WTC11 (cell line): ENCODE measurements around the gene SEPTIN10. TPM values are rescaled to one million over a fixed set of nuclear protein-coding genes. Genes with fewer than 3 reads are reported as not detected.
A peak's percentile ranks its signal among the peaks of the same experiment; 100 is the strongest.

Experiments
- ATAC-seq: fragments of 200-7000 bp; cut with Tn5 transposase; 2 replicates; pipeline ENCODE4 v1.10.0; 2021; ENCODE audit warnings: mild to moderate bottlenecking, moderate library complexity
- CTCF ChIA-PET: fragments of 300-600 bp; sonication (Branson Sonifier 250); formaldehyde crosslinking; loops from one replicate; lab custom pipeline; 2021; ENCODE audit warnings: antibody characterized with exemption; lab: Charles Lee
- POLR2A ChIA-PET: fragments of 350-600 bp; sonication (Branson Sonifier 250); formaldehyde crosslinking; loops from one replicate; lab custom pipeline; 2021; ENCODE audit warnings: antibody characterized with exemption; lab: Charles Lee
- DNase-seq: peaks from one replicate; pipeline ENCODE4 v3.0.0; 2021; ENCODE audit warnings: low spot score
- H3K27ac Mint-ChIP-seq: 2 replicates; pipeline ENCODE4 v1.8.0; 2021; ENCODE audit warnings: mixed read lengths
- H3K27me3 Mint-ChIP-seq: 2 replicates; pipeline ENCODE4 v1.8.0; 2021; ENCODE audit warnings: low read depth, mild to moderate bottlenecking, moderate library complexity, mixed read lengths
- H3K36me3 Mint-ChIP-seq: 2 replicates; pipeline ENCODE4 v1.8.0; 2021; ENCODE audit warnings: mixed read lengths
- H3K4me1 Mint-ChIP-seq: 2 replicates; pipeline ENCODE4 v1.8.0; 2022; ENCODE audit warnings: mixed read lengths
- H3K4me3 Mint-ChIP-seq: 2 replicates; pipeline ENCODE4 v1.8.0; 2021; ENCODE audit warnings: mild to moderate bottlenecking, moderate library complexity, mixed read lengths
- H3K9me3 Mint-ChIP-seq: 2 replicates; pipeline ENCODE4 v1.8.0; 2021; ENCODE audit warnings: mixed read lengths
- E2F5 ChIP-seq: sonication (generic); formaldehyde crosslinking; IDR thresholded peaks from 2 replicates; pipeline ENCODE4 v1.8.1; 2022; ENCODE audit warnings: mild to moderate bottlenecking, moderate library complexity, missing genetic modification reagents
- ESRRA ChIP-seq: sonication (generic); formaldehyde crosslinking; IDR thresholded peaks from 2 replicates; pipeline ENCODE4 v1.8.1; 2022; ENCODE audit warnings: mild to moderate bottlenecking, missing genetic modification reagents, borderline replicate concordance
- FOXK1 ChIP-seq: sonication (generic); formaldehyde crosslinking; IDR thresholded peaks from 2 replicates; pipeline ENCODE4 v1.8.0; 2022; ENCODE audit warnings: mild to moderate bottlenecking, moderate library complexity, missing genetic modification reagents
- GABPB1 ChIP-seq: sonication (generic); formaldehyde crosslinking; IDR thresholded peaks from 2 replicates; pipeline ENCODE4 v1.8.1; 2023; ENCODE audit warnings: mild to moderate bottlenecking, missing genetic modification reagents
- HMGA2 ChIP-seq: fragments of 250-450 bp; sonication (Bioruptor Pico); IDR thresholded peaks from 2 replicates; pipeline ENCODE4 v1.4.0; 2021; ENCODE audit warnings: mild to moderate bottlenecking, moderate library complexity
- IRF1 ChIP-seq: sonication (generic); formaldehyde crosslinking; IDR thresholded peaks from 2 replicates; pipeline ENCODE4 v1.8.0; 2023; ENCODE audit warnings: missing genetic modification reagents
- JUN ChIP-seq: sonication (generic); formaldehyde crosslinking; IDR thresholded peaks from 2 replicates; pipeline ENCODE4 v1.8.0; 2023; ENCODE audit warnings: mild to moderate bottlenecking, missing genetic modification reagents
- MAX ChIP-seq: sonication (generic); formaldehyde crosslinking; IDR thresholded peaks from 2 replicates; pipeline ENCODE4 v1.8.0; 2022; ENCODE audit warnings: mild to moderate bottlenecking, missing genetic modification reagents
- NFYB ChIP-seq: sonication (generic); formaldehyde crosslinking; conservative IDR thresholded peaks from 2 replicates; pipeline ENCODE4 v1.8.0; 2022; ENCODE audit warnings: low read depth, missing genetic modification reagents
- NR3C1 ChIP-seq: sonication (generic); formaldehyde crosslinking; conservative IDR thresholded peaks from 2 replicates; pipeline ENCODE4 v1.8.1; 2023; ENCODE audit warnings: low read depth, mild to moderate bottlenecking, missing genetic modification reagents
- OVOL2 ChIP-seq: fragments of 250-450 bp; sonication (Bioruptor Pico); IDR thresholded peaks from 2 replicates; pipeline ENCODE4 v1.9.0; 2021; ENCODE audit warnings: mild to moderate bottlenecking, borderline replicate concordance
- PREB ChIP-seq: sonication (generic); formaldehyde crosslinking; IDR thresholded peaks from 2 replicates; pipeline ENCODE4 v1.8.1; 2022; ENCODE audit warnings: mild to moderate bottlenecking, missing genetic modification reagents, moderate library complexity, borderline replicate concordance
- SMAD3 ChIP-seq: sonication (generic); formaldehyde crosslinking; IDR thresholded peaks from 2 replicates; pipeline ENCODE4 v1.8.0; 2022; ENCODE audit warnings: missing genetic modification reagents, mild to moderate bottlenecking, borderline replicate concordance
- USF2 ChIP-seq: sonication (generic); formaldehyde crosslinking; IDR thresholded peaks from 2 replicates; pipeline ENCODE4 v1.8.1; 2023; ENCODE audit warnings: mild to moderate bottlenecking, missing genetic modification reagents, moderate library complexity
- ZMAT4 ChIP-seq: fragments of 250-450 bp; sonication (Bioruptor Pico); IDR thresholded peaks from 2 replicates; pipeline ENCODE4 v1.9.0; 2021; ENCODE audit warnings: mild to moderate bottlenecking
- ZNF423 ChIP-seq: fragments of 250-450 bp; sonication (Bioruptor Pico); IDR thresholded peaks from 2 replicates; pipeline ENCODE4 v2.1.2; 2022; ENCODE audit warnings: mild to moderate bottlenecking, moderate library complexity
- ZNF425 ChIP-seq: fragments of 250-450 bp; sonication (Bioruptor Pico); conservative IDR thresholded peaks from 2 replicates; pipeline ENCODE4 v1.9.0; 2021; ENCODE audit warnings: mild to moderate bottlenecking
- total RNA-seq: library from RNA; stranded (reverse); gene quantifications from 3 replicates; pipeline ENCODE4 v1.2.3, GENCODE V29; 2021

The SEPTIN10 gene
- total RNA-seq, 1 experiment from 2014 or later = 86.8 TPM

- no peak overlapping the region for H3K27ac Mint-ChIP-seq
- H3K4me1 Mint-ChIP-seq = peaks cover 11% of the 10 kb centered on the region
- TF ChIP-seq OVOL2 (CRISPR knock-in tag) = no peak
- no peak for TF ChIP-seq ZNF423 (CRISPR knock-in tag)
- no peak for TF ChIP-seq JUN (CRISPR knock-in tag)
- no peak for TF ChIP-seq FOXK1 (CRISPR knock-in tag)
- TF ChIP-seq, all 79 proteins: peak for 0
- CTCF ChIA-PET = no interaction called here
- H3K36me3 Mint-ChIP-seq = no peaks in the 10 kb centered on the region
- H3K9me3 Mint-ChIP-seq = peaks cover 4% of the 10 kb centered on the region; the same call in 1 of the 2 replicates
- H3K27me3 Mint-ChIP-seq = no peaks in the 10 kb centered on the region; the same call in 1 of the 2 replicates
- DNase-seq (no peak), ATAC-seq (no peak)
- POLR2A ChIA-PET = no interaction called here
- H3K4me3 Mint-ChIP-seq = no peak overlapping the region
Measured at GRCh38 chr2:109649736-109650695, 36.2 kb upstream of the SEPTIN10 start.

- H3K4me1 Mint-ChIP-seq = peaks cover 21% of the 10 kb centered on the region
- TF ChIP-seq NR3C1 (no peak), GABPB1 (CRISPR knock-in tag) (peak; percentile 96)
- H3K9me3 Mint-ChIP-seq = peaks cover 4% of the 10 kb centered on the region; the same call in 1 of the 2 replicates
- DNase-seq (no peak), ATAC-seq (no peak)
- H3K27me3 Mint-ChIP-seq = no peaks in the 10 kb centered on the region
- H3K27ac Mint-ChIP-seq = peak overlapping the region; percentile 54
- POLR2A ChIA-PET = no interaction called here
- no peaks in the 10 kb centered on the region for H3K36me3 Mint-ChIP-seq
- CTCF ChIA-PET = interaction anchor here (0.7 kb wide), 1 partner anchor 102 kb away, joined by 3 read pairs; no protein-coding TSS in a partner anchor
- H3K4me3 Mint-ChIP-seq = no peak overlapping the region
Measured at GRCh38 chr2:109648041-109648527, 34.3 kb upstream of the SEPTIN10 start.

- TF ChIP-seq IRF1 (no peak), E2F5 (CRISPR knock-in tag) (no peak), HMGA2 (CRISPR knock-in tag) (no peak), ZNF425 (CRISPR knock-in tag) (no peak), USF2 (CRISPR knock-in tag) (no peak), ESRRA (no peak), PREB (CRISPR knock-in tag) (no peak), ZMAT4 (CRISPR knock-in tag) (no peak), MAX (CRISPR knock-in tag) (no peak), NFYB (CRISPR knock-in tag) (no peak), SMAD3 (CRISPR knock-in tag) (no peak)
- ChIA-PET POLR2A (no interaction called here), CTCF (interaction anchor here (0.7 kb wide), 1 partner anchor 102 kb away, joined by 3 read pairs; no protein-coding TSS in a partner anchor)
- DNase-seq (no peak), ATAC-seq (no peak)
- Mint-ChIP-seq H3K36me3 (no peaks in the 10 kb centered on the region), H3K4me3 (no peak overlapping the region), H3K9me3 (peaks cover 4% of the 10 kb centered on the region; the same call in 1 of the 2 replicates), H3K27me3 (no peaks in the 10 kb centered on the region), H3K4me1 (peaks cover 21% of the 10 kb centered on the region), H3K27ac (peak overlapping the region; percentile 54; the same call in 1 of the 2 replicates)
Measured at GRCh38 chr2:109647636-109648035, 33.9 kb upstream of the SEPTIN10 start.
